H9 (cell line): ENCODE measurements around the gene AIPL1. TPM values are rescaled to one million over a fixed set of nuclear protein-coding genes. Genes with fewer than 3 reads are reported as not detected.

ENCODE experiments used
- DNase-seq: peaks from one replicate; pipeline ENCODE4 v3.0.0-alpha.2; 2017
- H2AFZ ChIP-seq: one replicate; pipeline ENCODE4 v1.6.1; 2013; ENCODE audit warnings: mild to moderate bottlenecking, low read length, control low read depth, moderate library complexity
- H2AK5ac ChIP-seq: 2 replicates; pipeline ENCODE4 v1.6.1; 2013; ENCODE audit warnings: low read length, control low read depth, mixed read lengths; ENCODE audit not compliant: insufficient read length
- H2BK120ac ChIP-seq: one replicate; pipeline ENCODE4 v1.6.1; 2013; ENCODE audit warnings: low read depth, mild to moderate bottlenecking, low read length, control low read depth, inconsistent platforms; ENCODE audit not compliant: poor library complexity, severe bottlenecking
- H2BK12ac ChIP-seq: 2 replicates; pipeline ENCODE4 v1.6.1; 2013; ENCODE audit warnings: low read length, control low read depth, mixed read lengths, low read depth; ENCODE audit not compliant: insufficient read length
- H2BK15ac ChIP-seq: 2 replicates; pipeline ENCODE4 v1.6.1; 2013; ENCODE audit warnings: low read depth, low read length, control low read depth
- H2BK20ac ChIP-seq: one replicate; pipeline ENCODE4 v1.6.1; 2013; ENCODE audit warnings: low read depth, mild to moderate bottlenecking, low read length, control low read depth, inconsistent platforms; ENCODE audit not compliant: poor library complexity, severe bottlenecking
- H2BK5ac ChIP-seq: 2 replicates; pipeline ENCODE4 v1.6.1; 2013; ENCODE audit warnings: low read length, control low read depth, mixed read lengths; ENCODE audit not compliant: insufficient read length
- H3K14ac ChIP-seq: 2 replicates; pipeline ENCODE4 v1.6.1; 2013; ENCODE audit warnings: low read length, control low read depth; ENCODE audit not compliant: insufficient read depth
- H3K18ac ChIP-seq: 2 replicates; pipeline ENCODE4 v1.6.1; 2013; ENCODE audit warnings: low read depth, mild to moderate bottlenecking, mixed read lengths, low read length, control low read depth; ENCODE audit not compliant: insufficient read length
- H3K23ac ChIP-seq: 2 replicates; pipeline ENCODE4 v1.6.1; 2013; ENCODE audit warnings: low read length, control low read depth, mixed read lengths, low read depth; ENCODE audit not compliant: insufficient read length
- H3K23me2 ChIP-seq: 2 replicates; pipeline ENCODE4 v1.6.1; 2013; ENCODE audit warnings: low read depth, mild to moderate bottlenecking, mixed read lengths, low read length, control low read depth; ENCODE audit not compliant: insufficient read length, poor library complexity, severe bottlenecking
- H3K27ac ChIP-seq: 2 replicates; pipeline ENCODE4 v1.5.1; 2013; ENCODE audit warnings: low read length, control low read depth, mixed read lengths, low read depth; ENCODE audit not compliant: insufficient read length
- H3K27me3 ChIP-seq: 2 replicates; pipeline ENCODE4 v1.6.1; 2013; ENCODE audit warnings: low read length, control low read depth, inconsistent platforms; ENCODE audit not compliant: insufficient read depth
- H3K4ac ChIP-seq: 2 replicates; pipeline ENCODE4 v1.6.1; 2013; ENCODE audit warnings: low read depth, mild to moderate bottlenecking, control low read depth, inconsistent platforms, low read length, moderate library complexity
- H3K4me1 ChIP-seq: 2 replicates; pipeline ENCODE4 v1.6.1; 2013; ENCODE audit warnings: low read length, control low read depth, inconsistent platforms; ENCODE audit not compliant: insufficient read depth
- H3K4me2 ChIP-seq: 2 replicates; pipeline ENCODE4 v1.6.1; 2013; ENCODE audit warnings: low read length, control low read depth, mixed read lengths; ENCODE audit not compliant: insufficient read length, insufficient read depth
- H3K56ac ChIP-seq: 2 replicates; pipeline ENCODE4 v1.6.1; 2013; ENCODE audit warnings: low read depth, mild to moderate bottlenecking, mixed read lengths, low read length, control low read depth; ENCODE audit not compliant: insufficient read length
- H3K79me1 ChIP-seq: 2 replicates; pipeline ENCODE4 v1.6.1; 2013; ENCODE audit warnings: low read depth, mild to moderate bottlenecking, moderate library complexity, low read length, control low read depth, inconsistent platforms; ENCODE audit not compliant: insufficient read depth, poor library complexity, severe bottlenecking
- H3K79me2 ChIP-seq: 2 replicates; pipeline ENCODE4 v1.6.1; 2013; ENCODE audit warnings: low read length, control low read depth, inconsistent platforms; ENCODE audit not compliant: insufficient read depth
- H3K9ac ChIP-seq: 2 replicates; pipeline ENCODE4 v1.6.1; 2013; ENCODE audit warnings: low read length, control low read depth, mixed read lengths; ENCODE audit not compliant: insufficient read length; ENCODE audit errors: extremely low read depth
- H3K9me3 ChIP-seq: one replicate; pipeline ENCODE4 v1.6.1; 2013; ENCODE audit warnings: low read depth, low read length, inconsistent platforms; ENCODE audit not compliant: control insufficient read depth
- H3T11ph ChIP-seq: one replicate; pipeline ENCODE4 v1.6.1; 2013; ENCODE audit warnings: mild to moderate bottlenecking, low read length, control low read depth, inconsistent platforms
- H4K20me1 ChIP-seq: one replicate; pipeline ENCODE4 v1.6.1; 2013; ENCODE audit not compliant: control insufficient read depth, insufficient read length, insufficient read depth
- H4K5ac ChIP-seq: 2 replicates; pipeline ENCODE4 v1.6.1; 2013; ENCODE audit warnings: low read depth, mild to moderate bottlenecking, mixed read lengths, low read length, control low read depth; ENCODE audit not compliant: insufficient read length
- H4K8ac ChIP-seq: replicated peaks from 2 replicates; pipeline ENCODE4 v1.6.1; 2013; ENCODE audit warnings: low read length, control low read depth, mixed read lengths, low read depth; ENCODE audit not compliant: insufficient read length
- H4K91ac ChIP-seq: 2 replicates; pipeline ENCODE4 v1.6.1; 2013; ENCODE audit warnings: low read depth, mild to moderate bottlenecking, moderate library complexity, mixed read lengths, low read length, control low read depth; ENCODE audit not compliant: insufficient read length
- H3K27ac Mint-ChIP-seq, 3 experiments: 2 replicates in 2 of 3; 3 replicates in 1 of 3; pipeline ENCODE4 v1.8.0; 2020 to 2021; ENCODE audit warnings: mixed read lengths in 3 of 3, mild to moderate bottlenecking in 1 of 3, moderate library complexity in 1 of 3
- H3K27me3 Mint-ChIP-seq: 2 replicates; pipeline ENCODE4 v1.8.0; 2021; ENCODE audit warnings: low read depth, mild to moderate bottlenecking, moderate library complexity, mixed read lengths
- H3K36me3 Mint-ChIP-seq, 3 experiments: 2 replicates in 2 of 3; 3 replicates in 1 of 3; pipeline ENCODE4 v1.8.0; 2020 to 2021; ENCODE audit warnings: low read depth in 3 of 3, mixed read lengths in 3 of 3; ENCODE audit not compliant: insufficient read depth in 1 of 3
- H3K4me1 Mint-ChIP-seq, 2 experiments: 2 replicates each; pipeline ENCODE4 v1.8.0; 2020; ENCODE audit warnings: mixed read lengths in 2 of 2
- H3K4me3 Mint-ChIP-seq, 2 experiments: 2 replicates in 1 of 2; 3 replicates in 1 of 2; pipeline ENCODE4 v1.8.0; 2020 to 2021; ENCODE audit warnings: mild to moderate bottlenecking in 2 of 2, mixed read lengths in 2 of 2, moderate library complexity in 1 of 2
- H3K9me3 Mint-ChIP-seq, 2 experiments: 2 replicates in 1 of 2; 3 replicates in 1 of 2; pipeline ENCODE4 v1.8.0; 2020; ENCODE audit warnings: mild to moderate bottlenecking in 2 of 2, mixed read lengths in 2 of 2, moderate library complexity in 1 of 2
- CTCF ChIP-seq: fragments of 200-600 bp; sonication (generic); conservative IDR thresholded peaks from 3 replicates; pipeline ENCODE4 v1.8.0; 2021; ENCODE audit warnings: antibody characterized with exemption, mild to moderate bottlenecking
- WGBS: extraction: QIAGEN DNeasy Blood & Tissue Kit; methylation state at CpG from one replicate; pipeline ENCODE4 v1.1.7; 2013; ENCODE audit warnings: missing lambda C conversion rate, low lambda C conversion rate, mixed read lengths; ENCODE audit not compliant: insufficient read length; ENCODE audit errors: extremely low coverage; 5-methylcytosine and 5-hydroxymethylcytosine counted together
- total RNA-seq: library from RNA; stranded (reverse); gene quantifications from 2 replicates; pipeline ENCODE4 v1.2.1, GENCODE V29; 2021

The AIPL1 gene
- total RNA-seq, 1 experiment from 2014 or later: 0.57 TPM

- H3K27me3 ChIP-seq: no peaks in the 10 kb centered on the region; the same call in 1 of the 2 replicates
Observed at GRCh38 chr17:6468051-6468790, 33.3 kb upstream of the AIPL1 start.

More at GRCh38 chr17:6468051-6468790, 33.3 kb upstream of the AIPL1 start:
- H3K9me3 Mint-ChIP-seq: peaks cover 0 to 3% of the 10 kb centered on the region in 2 experiments; a peak in 1 of 5 replicates
- H3K4me1 Mint-ChIP-seq: peaks cover 22 to 34% of the 10 kb centered on the region in 2 experiments
- no peak overlapping the region for H2BK20ac ChIP-seq
- H4K20me1 ChIP-seq: no peaks in the 10 kb centered on the region
- H2AK5ac ChIP-seq: no peak overlapping the region
- H2AFZ ChIP-seq: no peak overlapping the region
- no CpG with 5 or more reads among the region's 23 CpGs for WGBS
- TF ChIP-seq CTCF: no peak
- H2BK12ac ChIP-seq: no peak overlapping the region
- no peak overlapping the region for H3K23ac ChIP-seq
- H3K27me3 Mint-ChIP-seq: peaks cover 2% of the 10 kb centered on the region; the same call in 1 of the 2 replicates
- no peak overlapping the region for H2BK120ac ChIP-seq
- H3K14ac ChIP-seq: no peak overlapping the region
- no peak overlapping the region for H3T11ph ChIP-seq
- no peak overlapping the region for H4K5ac ChIP-seq
- no peak for DNase-seq
- no peak overlapping the region for H3K18ac ChIP-seq
- no peaks in the 10 kb centered on the region for H3K79me2 ChIP-seq
- H3K4ac ChIP-seq: no peak overlapping the region
- no peak overlapping the region for H2BK5ac ChIP-seq
- H3K23me2 ChIP-seq: no peaks in the 10 kb centered on the region
- no peak overlapping the region for H4K91ac ChIP-seq
- H3K56ac ChIP-seq: no peak overlapping the region
- H3K27ac ChIP-seq: no peak overlapping the region
- no peak overlapping the region for H3K4me3 Mint-ChIP-seq
- H3K9me3 ChIP-seq: no peaks in the 10 kb centered on the region
- no peak overlapping the region for H3K9ac ChIP-seq
- H4K8ac ChIP-seq: no peak overlapping the region
- no peak overlapping the region for H3K4me2 ChIP-seq
- H3K36me3 Mint-ChIP-seq: no peaks in the 10 kb centered on the region; a peak in 3 of 7 replicates
- no peaks in the 10 kb centered on the region for H3K79me1 ChIP-seq
- no peaks in the 10 kb centered on the region for H3K4me1 ChIP-seq
- H2BK15ac ChIP-seq: no peak overlapping the region
- no peak overlapping the region; a peak in 1 of 7 replicates for H3K27ac Mint-ChIP-seq
